HEK293T (cell line): Measurements from ENCODE around the gene MORC1.

Source experiments
- CTCF ChIA-PET: fragments of 350-600 bp; formaldehyde crosslinking; extraction: SDS; loops from one replicate; lab custom pipeline; 2021; ENCODE audit warnings: antibody characterized with exemption, inconsistent platforms; lab: Yijun Ruan, JAX
- POLR2A ChIA-PET: fragments of 350-600 bp; formaldehyde crosslinking; extraction: SDS; loops from one replicate; lab custom pipeline; 2020; ENCODE audit warnings: antibody characterized with exemption, inconsistent platforms; lab: Yijun Ruan, JAX
- DNase-seq: peaks from one replicate; pipeline ENCODE4 v3.0.0; 2012; ENCODE audit warnings: mixed read lengths; ENCODE audit errors: extremely low spot score
- ARNT ChIP-seq: fragments of 450-650 bp; IDR thresholded peaks from 2 replicates; pipeline ENCODE4 v1.6.1; 2017; ENCODE audit warnings: mild to moderate bottlenecking
- BHLHE40 ChIP-seq: fragments of 450-650 bp; IDR thresholded peaks from 2 replicates; pipeline ENCODE4 v1.6.1; 2016; ENCODE audit warnings: mild to moderate bottlenecking, moderate library complexity, borderline replicate concordance
- CTBP1 ChIP-seq: fragments of 450-650 bp; IDR thresholded peaks from 2 replicates; pipeline ENCODE4 v1.6.1; 2016; ENCODE audit warnings: borderline replicate concordance
- ELF4 ChIP-seq: fragments of 450-650 bp; IDR thresholded peaks from 2 replicates; pipeline ENCODE4 v1.6.1; 2017; ENCODE audit warnings: antibody characterized with exemption
- FOXA1 ChIP-seq: fragments of 450-650 bp; IDR thresholded peaks from 2 replicates; pipeline ENCODE4 v1.6.1; 2016; ENCODE audit warnings: mild to moderate bottlenecking
- FOXK2 ChIP-seq: fragments of 450-650 bp; IDR thresholded peaks from 2 replicates; pipeline ENCODE4 v1.6.1; 2016; ENCODE audit warnings: mild to moderate bottlenecking
- FOXM1 ChIP-seq: fragments of 450-650 bp; IDR thresholded peaks from 2 replicates; pipeline ENCODE4 v1.6.1; 2017; ENCODE audit warnings: mild to moderate bottlenecking, borderline replicate concordance
- HDGF ChIP-seq: fragments of 450-650 bp; IDR thresholded peaks from 2 replicates; pipeline ENCODE4 v1.6.1; 2017; ENCODE audit warnings: antibody characterized with exemption, borderline replicate concordance
- L3MBTL2 ChIP-seq: fragments of 450-650 bp; conservative IDR thresholded peaks from 2 replicates; pipeline ENCODE4 v1.6.1; 2016; ENCODE audit warnings: mild to moderate bottlenecking
- LEF1 ChIP-seq: fragments of 450-650 bp; IDR thresholded peaks from 2 replicates; pipeline ENCODE4 v1.6.1; 2017; ENCODE audit warnings: mild to moderate bottlenecking, borderline replicate concordance
- NFRKB ChIP-seq: fragments of 450-650 bp; IDR thresholded peaks from 2 replicates; pipeline ENCODE4 v1.6.1; 2016; ENCODE audit warnings: mild to moderate bottlenecking, moderate library complexity
- SP1 ChIP-seq: fragments of 450-650 bp; IDR thresholded peaks from 2 replicates; pipeline ENCODE4 v1.6.1; 2017
- SUZ12 ChIP-seq: fragments of 450-650 bp; IDR thresholded peaks from 2 replicates; pipeline ENCODE4 v1.6.1; 2016; ENCODE audit warnings: mild to moderate bottlenecking
- TARDBP ChIP-seq: fragments of 450-650 bp; IDR thresholded peaks from 2 replicates; pipeline ENCODE4 v1.6.1; 2016
- ZNF384 ChIP-seq: fragments of 450-650 bp; IDR thresholded peaks from 2 replicates; pipeline ENCODE4 v1.6.1; 2016
- TF ChIP-seq, protein P1 (sequence below): fragments of 450-650 bp; IDR thresholded peaks from 2 replicates; pipeline ENCODE4 v1.6.1; 2016

MORC1 gene

DNA sequence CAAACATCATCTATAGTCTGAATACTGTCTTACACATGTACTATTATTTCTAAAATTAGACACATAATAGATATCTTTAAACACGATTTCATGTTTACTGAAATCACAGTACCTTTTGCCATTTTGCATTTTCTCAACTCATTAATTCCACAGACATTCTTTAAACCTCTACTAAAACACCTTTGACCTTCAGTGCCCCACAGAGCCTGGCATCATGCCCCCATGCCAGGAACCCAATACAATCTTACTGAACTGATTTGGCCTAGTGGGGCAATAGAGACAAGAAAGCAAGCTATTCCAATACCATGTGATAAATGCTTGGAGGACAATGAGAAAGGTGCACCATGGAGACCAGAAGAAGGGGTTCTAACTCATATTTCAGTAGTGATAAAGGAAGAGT lies 144.9 kb downstream of the MORC1 start:
- POLR2A ChIA-PET: no interaction called here
- TF ChIP-seq TARDBP (no peak), HDGF (no peak), FOXK2 (no peak), ARNT (no peak), LEF1 (no peak), CTBP1 (no peak), ELF4 (no peak), BHLHE40 (no peak), FOXA1 (no peak), SUZ12 (no peak), FOXM1 (no peak), L3MBTL2 (no peak), NFRKB (no peak)
- TF ChIP-seq, protein P1, sequence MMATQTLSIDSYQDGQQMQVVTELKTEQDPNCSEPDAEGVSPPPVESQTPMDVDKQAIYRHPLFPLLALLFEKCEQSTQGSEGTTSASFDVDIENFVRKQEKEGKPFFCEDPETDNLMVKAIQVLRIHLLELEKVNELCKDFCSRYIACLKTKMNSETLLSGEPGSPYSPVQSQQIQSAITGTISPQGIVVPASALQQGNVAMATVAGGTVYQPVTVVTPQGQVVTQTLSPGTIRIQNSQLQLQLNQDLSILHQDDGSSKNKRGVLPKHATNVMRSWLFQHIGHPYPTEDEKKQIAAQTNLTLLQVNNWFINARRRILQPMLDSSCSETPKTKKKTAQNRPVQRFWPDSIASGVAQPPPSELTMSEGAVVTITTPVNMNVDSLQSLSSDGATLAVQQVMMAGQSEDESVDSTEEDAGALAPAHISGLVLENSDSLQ: no peak
- CTCF ChIA-PET: no interaction called here

DNA sequence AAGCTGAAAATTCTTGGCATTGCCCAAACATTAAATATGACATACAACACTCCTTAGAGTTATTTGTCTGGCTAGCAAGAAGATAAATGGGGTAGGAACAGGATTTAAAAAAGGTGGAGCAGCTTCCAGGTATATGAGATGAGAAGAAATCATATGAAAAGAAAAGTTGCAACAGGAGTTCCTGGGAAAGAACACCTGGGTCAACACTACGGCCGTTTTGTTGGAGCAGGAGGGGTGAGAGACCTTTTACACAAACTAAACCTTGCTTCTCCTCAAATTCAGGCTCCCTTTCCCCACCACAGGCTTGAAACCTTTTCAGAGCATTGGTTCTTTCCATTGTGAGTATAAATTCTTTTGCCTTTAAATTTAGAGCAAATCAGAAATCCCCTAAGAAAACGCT lies 145.5 kb downstream of the MORC1 start:
- CTCF ChIA-PET: no interaction called here
- POLR2A ChIA-PET: no interaction called here
- no peak for TF ChIP-seq BHLHE40
- no peak for TF ChIP-seq SUZ12
- no peak for TF ChIP-seq ARNT
- TF ChIP-seq CTBP1: no peak
- no peak for TF ChIP-seq HDGF
- no peak for TF ChIP-seq TARDBP
- no peak for TF ChIP-seq NFRKB
- TF ChIP-seq FOXK2: no peak
- TF ChIP-seq LEF1: no peak
- TF ChIP-seq FOXA1: no peak
- no peak for TF ChIP-seq ZNF384
- TF ChIP-seq, protein P1: no peak
- no peak for TF ChIP-seq FOXM1
- no peak for TF ChIP-seq L3MBTL2
- TF ChIP-seq ELF4: no peak
- no peak for TF ChIP-seq SP1
- no peak for DNase-seq

More for the DNA sequence above, 144.9 kb downstream of the MORC1 start:
- no peak for DNase-seq

DNA sequence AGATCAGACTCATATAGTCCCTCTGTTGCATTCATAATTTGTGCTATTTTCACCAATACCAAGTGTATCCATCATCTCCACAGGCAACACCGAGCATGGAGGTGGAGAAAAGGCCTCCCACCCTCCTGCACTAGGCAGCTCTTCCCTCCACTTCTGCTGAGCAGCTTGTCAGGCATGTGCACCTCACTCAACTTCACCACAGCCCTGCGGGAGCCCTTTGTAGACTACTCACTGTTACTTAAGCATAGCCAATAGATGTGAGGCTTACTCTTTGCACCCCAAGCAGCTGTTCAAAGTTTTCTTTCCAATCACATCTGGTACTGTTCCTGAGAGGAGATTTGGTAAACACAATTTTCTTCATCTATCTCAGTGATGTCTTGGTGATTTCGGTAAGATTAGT lies 147.4 kb downstream of the MORC1 start:
- no peak for DNase-seq
- POLR2A ChIA-PET: no interaction called here
- CTCF ChIA-PET: interaction anchor here (0.6 kb wide), 1 partner anchor 55 kb away, joined by 3 read pairs; no protein-coding TSS in a partner anchor
- TF ChIP-seq HDGF (no peak), ELF4 (no peak), NFRKB (no peak), FOXK2 (no peak), TARDBP (no peak), L3MBTL2 (no peak), ZNF384 (no peak), FOXM1 (no peak), LEF1 (no peak)

DNA sequence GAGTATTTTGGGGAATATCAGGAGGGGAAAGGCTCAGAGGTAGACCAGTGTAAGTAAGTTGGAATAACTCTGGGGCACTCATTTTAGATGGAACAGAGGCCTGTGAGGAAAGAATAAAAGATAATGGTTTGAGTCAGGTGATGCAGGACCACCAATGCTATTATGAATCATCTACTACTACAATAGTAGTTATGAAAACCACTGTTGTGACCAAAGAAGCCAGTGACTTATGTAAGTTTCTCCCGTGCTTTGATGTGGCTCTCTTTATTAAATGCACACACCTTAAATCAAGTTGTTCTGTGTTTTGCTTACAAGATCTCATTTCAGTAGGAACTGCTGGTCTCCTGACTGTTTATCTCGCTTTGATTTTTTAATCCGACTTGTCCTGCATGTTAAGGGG lies 151.2 kb downstream of the MORC1 start:
- no peak for TF ChIP-seq HDGF
- TF ChIP-seq FOXM1: no peak
- TF ChIP-seq FOXK2: no peak
- no peak for TF ChIP-seq NFRKB
- TF ChIP-seq ZNF384: no peak
- TF ChIP-seq LEF1: no peak
- no peak for TF ChIP-seq FOXA1
- no peak for TF ChIP-seq L3MBTL2
- TF ChIP-seq, protein P1: no peak
- no peak for TF ChIP-seq CTBP1
- TF ChIP-seq ELF4: no peak
- no peak for TF ChIP-seq TARDBP
- POLR2A ChIA-PET: no interaction called here
- CTCF ChIA-PET: no interaction called here

DNA sequence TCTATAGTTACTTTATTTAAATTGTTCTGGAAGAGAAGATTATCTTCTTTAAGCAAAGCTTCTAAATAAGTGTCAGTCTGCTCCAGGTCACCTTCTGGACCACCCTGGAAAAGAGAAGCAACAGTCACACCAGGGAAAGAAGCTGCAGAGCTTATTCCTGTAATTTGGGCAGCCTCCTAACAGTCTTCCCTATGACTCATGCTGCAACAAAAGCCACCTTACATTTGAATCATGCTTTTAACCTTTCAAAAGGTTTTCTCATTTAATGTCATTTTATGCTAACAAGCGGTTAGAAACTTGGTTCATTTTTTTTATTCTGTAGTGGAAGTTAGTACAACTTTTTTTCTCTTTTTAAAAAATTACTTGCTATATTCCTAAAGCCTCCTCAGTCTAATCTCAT lies 158.9 kb downstream of the MORC1 start:
- CTCF ChIA-PET: interaction anchor here (0.7 kb wide), 1 partner anchor 10 kb away, joined by 3 read pairs; no protein-coding TSS in a partner anchor
- POLR2A ChIA-PET: no interaction called here
- no peak for DNase-seq
- TF ChIP-seq SP1: no peak
- TF ChIP-seq CTBP1: no peak
- TF ChIP-seq ARNT: no peak
- TF ChIP-seq FOXM1: no peak
- no peak for TF ChIP-seq NFRKB
- no peak for TF ChIP-seq SUZ12
- TF ChIP-seq, protein P1: no peak
- TF ChIP-seq HDGF: no peak
- no peak for TF ChIP-seq FOXK2
- TF ChIP-seq TARDBP: no peak
- no peak for TF ChIP-seq LEF1
- no peak for TF ChIP-seq ZNF384
- TF ChIP-seq L3MBTL2: no peak
- TF ChIP-seq FOXA1: no peak
- TF ChIP-seq BHLHE40: no peak
- TF ChIP-seq ELF4: no peak

More for the DNA sequence above, 151.2 kb downstream of the MORC1 start:
- DNase-seq: no peak

DNA sequence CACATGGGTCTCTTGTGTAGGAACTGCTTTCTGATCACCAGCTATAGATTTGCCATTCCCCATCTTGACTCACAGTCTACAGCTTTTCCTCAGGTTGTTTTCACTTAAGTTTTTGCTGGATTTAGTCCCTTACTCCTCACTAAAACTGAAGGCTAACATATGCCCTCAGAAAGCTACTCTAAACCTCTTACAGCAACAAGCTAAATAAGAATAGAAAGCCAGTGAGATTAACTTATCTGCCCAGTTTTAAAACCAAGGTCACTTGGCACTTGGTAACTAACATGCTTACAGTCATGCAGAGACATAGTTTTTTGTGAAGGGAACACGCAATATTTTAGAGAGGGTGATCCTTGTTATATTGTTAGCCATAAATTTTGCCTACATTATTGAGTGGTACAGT lies 164.2 kb downstream of the MORC1 start, which contains the start of gene GUCA1C:
Gene GUCA1C, minus strand, starts transcription at position 180 of the 400 bp plus-strand sequence. Its CDS starts 117 bp downstream, at position 63.
- TF ChIP-seq L3MBTL2 (no peak), FOXA1 (no peak), TARDBP (no peak), SP1 (no peak), SUZ12 (no peak), ELF4 (no peak), FOXK2 (no peak), FOXM1 (no peak), NFRKB (no peak), BHLHE40 (no peak), HDGF (no peak), ARNT (no peak), ZNF384 (no peak), CTBP1 (no peak)
- TF ChIP-seq, protein P1: no peak
- ChIA-PET POLR2A (no interaction called here), CTCF (no interaction called here)
- no peak for DNase-seq
